GM21717 (cell line): ENCODE results near the gene GPHN.

Source experiments
- ATAC-seq: cut with Tn5 transposase; IDR thresholded peaks from one replicate; pipeline ENCODE4 v1.9.1; 2021; ENCODE audit warnings: mild to moderate bottlenecking, moderate library complexity; ENCODE audit not compliant: unreplicated experiment

Gene GPHN

GRCh38 chr14:66596241-66596985 lies 88.5 kb downstream of the GPHN start:
- ATAC-seq, result no peak

GRCh38 chr14:66600416-66600815 lies 92.5 kb downstream of the GPHN start:
- ATAC-seq, result no peak

DNA sequence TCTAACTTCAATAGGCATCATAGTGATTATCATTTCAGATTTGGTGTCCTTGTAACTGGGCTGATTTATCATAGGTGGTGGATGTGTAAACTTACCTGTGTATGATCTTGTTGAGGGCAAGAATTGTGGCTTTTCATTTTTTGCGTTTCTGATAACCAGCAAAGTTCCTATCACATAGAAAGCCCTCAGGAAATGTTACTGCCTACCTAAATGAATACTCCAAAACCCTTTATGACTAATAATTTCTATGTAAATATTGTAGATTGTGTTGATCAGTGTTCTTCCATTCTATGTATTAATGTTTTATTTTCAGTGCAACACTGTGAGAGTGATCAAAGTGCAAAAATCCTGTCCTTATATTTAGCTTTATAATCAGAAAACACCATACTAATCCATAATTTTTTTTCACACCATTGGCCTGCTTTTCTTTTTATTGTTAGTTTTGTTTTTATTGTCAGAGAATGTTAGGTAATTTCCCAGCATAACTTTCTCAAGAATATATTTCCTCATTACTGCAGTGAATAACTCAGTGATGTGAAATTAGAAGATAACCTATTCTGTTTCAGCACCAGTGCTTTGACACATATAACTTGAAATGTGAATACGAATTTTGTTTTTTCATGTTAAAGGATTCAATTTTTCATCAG lies 94.1 kb downstream of the GPHN start:
- no peak for ATAC-seq

- ATAC-seq, result no peak
Observed at GRCh38 chr14:66603945-66604344, 96.0 kb downstream of the GPHN start.

- ATAC-seq, result no peak
Observed at GRCh38 chr14:66606826-66607225, 98.9 kb downstream of the GPHN start.

- no peak for ATAC-seq
Observed at GRCh38 chr14:66610154-66610563, 102.2 kb downstream of the GPHN start.

DNA sequence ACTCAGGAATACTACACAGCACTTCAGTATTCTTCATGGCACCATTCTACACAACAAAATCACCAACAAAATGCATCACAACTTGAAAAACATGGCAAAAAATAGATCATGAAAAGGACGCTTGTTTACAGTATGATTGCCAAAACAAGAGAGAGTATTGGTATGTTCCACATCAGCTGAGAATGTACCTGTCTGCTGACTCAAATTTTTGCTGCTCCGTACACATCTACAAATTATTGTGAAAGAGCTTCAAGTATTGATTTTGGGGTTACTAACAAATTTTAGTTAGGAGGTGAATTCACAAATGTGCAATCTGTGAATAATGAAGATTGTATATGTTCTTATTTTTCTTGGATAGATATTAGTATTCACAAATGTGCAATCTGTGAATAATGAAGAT lies 105.4 kb downstream of the GPHN start:
- no peak for ATAC-seq

- no peak for ATAC-seq
Observed at GRCh38 chr14:66619952-66620351, 112.0 kb downstream of the GPHN start.

DNA sequence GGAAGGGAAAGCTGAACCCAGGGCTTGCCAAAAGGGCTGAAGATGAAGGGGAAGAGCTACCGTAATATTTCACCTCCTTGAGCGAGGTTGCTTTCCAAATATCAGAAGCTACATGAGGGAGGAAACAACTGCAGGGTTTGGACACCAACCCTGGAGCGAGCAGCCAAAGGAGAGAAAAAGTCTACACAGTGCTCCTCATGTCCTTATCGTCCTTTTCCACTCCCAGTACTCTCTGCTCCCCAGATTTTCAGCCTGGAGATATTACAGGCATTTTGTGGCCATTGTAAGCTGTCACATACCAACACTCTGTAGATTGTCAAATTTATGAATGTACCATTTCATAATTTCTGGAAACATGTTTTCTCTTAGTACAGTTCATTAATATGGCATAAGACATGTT lies 115.9 kb downstream of the GPHN start:
- ATAC-seq, result no peak

- ATAC-seq, result no peak
Observed at GRCh38 chr14:66624336-66624937, 116.5 kb downstream of the GPHN start.

GRCh38 chr14:66628636-66629035 lies 120.7 kb downstream of the GPHN start:
- ATAC-seq, result no peak

GRCh38 chr14:66629499-66629898 lies 121.6 kb downstream of the GPHN start:
- ATAC-seq, result no peak

DNA sequence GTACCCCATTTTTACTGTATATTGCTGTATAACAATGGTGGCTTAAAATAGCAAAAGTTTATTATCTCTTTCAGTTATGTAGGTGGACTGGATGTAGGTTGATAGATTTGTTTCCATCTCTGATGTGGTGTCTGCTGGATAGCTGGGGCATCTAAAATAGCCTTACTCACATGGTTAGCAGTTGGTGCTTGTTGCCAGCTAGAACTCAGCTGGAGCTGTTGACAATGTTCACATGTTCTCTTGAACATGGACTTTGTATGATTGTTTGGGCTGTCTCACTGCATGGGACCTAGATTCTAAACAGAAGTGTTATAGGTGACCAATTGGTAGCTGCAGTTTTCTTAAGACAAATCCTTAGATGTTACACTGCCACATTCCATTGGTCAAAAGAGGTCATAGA lies 126.9 kb downstream of the GPHN start:
- no peak for ATAC-seq

- ATAC-seq, result no peak
Observed at GRCh38 chr14:66635435-66635834, 127.5 kb downstream of the GPHN start.

DNA sequence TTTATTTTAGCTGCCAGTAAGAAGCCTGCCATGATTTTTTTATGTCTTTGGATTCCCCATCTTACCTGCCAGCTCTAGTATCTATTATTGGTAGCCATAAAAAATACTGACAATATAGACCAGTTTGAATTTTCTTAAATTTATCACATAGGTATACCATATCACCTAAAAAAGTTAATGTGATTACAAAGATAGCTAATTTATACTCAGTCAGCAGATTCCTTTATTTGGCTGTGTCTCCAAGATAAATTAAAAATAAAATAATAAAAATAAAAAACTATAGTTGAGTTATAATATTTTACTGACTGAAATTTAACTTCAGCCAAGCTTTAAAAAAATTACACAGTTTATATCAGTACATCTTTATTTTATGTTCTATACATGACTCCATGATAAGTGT lies 128.3 kb downstream of the GPHN start:
- no peak for ATAC-seq

- ATAC-seq, result no peak
Observed at GRCh38 chr14:66638689-66639088, 130.7 kb downstream of the GPHN start.

- ATAC-seq, result no peak
Observed at GRCh38 chr14:66641861-66642635, 134.1 kb downstream of the GPHN start.

- no peak for ATAC-seq
Observed at GRCh38 chr14:66643344-66643743, 135.4 kb downstream of the GPHN start.

DNA sequence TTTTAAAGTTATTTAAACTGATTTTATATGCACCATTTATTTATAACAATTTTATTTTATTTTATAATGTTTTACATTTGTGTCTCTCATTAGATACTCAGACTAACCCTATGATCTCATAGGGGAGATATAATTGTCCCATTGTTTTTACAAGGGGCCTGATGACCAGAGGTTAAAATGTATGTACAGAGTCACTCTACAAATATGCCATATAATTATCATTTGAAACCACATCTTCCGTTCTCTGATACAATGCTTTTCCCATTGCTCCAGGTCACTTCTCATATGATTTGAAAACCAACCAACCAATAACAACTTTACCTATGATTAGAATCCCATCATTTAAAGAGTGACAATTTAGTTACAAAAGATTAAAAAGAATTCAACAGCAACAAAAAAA lies 137.8 kb downstream of the GPHN start:
- no peak for ATAC-seq

DNA sequence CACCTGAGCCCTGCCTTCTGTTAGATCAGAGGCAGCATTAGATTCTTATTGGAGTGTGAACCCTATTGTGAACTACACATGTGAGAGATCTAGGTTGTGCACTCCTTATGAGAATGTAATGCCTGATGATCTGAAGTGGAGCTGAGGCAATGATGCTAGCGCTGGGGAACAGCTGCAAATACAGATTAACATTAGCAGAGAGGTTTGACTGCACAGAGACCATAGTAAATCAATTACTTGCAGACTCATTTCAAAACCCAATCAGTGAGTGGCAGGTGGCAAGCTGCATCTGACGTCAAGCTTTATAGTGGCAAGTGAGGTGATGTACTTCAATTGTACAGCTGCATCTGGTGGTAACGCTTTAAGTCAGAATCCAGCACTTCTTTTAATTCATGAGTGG lies 141.6 kb downstream of the GPHN start:
- ATAC-seq, result peak; percentile 65

DNA sequence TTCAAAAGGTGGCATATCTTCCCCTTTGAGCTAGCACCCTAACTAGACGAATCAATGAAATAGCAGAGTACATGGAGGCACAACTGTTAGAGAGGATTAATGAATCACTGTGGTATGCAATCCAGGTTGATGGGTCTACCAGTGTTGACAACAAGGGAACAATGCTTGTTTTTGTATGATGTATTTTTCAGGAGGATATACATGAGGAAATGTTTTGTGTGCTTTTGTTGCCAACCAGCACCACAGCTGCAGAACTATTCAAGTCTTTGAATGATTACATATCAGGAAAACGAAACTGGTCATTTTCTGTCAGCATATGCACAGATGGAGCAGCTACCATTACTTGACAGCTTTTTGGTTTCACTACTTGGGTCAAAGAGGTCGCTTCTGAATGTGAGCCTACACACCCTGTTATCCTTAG lies 142.6 kb downstream of the GPHN start:
- ATAC-seq, result no peak
